ENCODE data around the gene PC. TPM values are rescaled to one million over a fixed set of nuclear protein-coding genes. Genes with fewer than 3 reads are reported as not detected.
"Not testable (repeated sequence)": the region's sequence is repeated elsewhere in the genome, so short reads cannot be mapped to it uniquely, and the experiment has no call there.

The PC gene
- total RNA-seq, 4 donors from 2014 or later = 4.7 to 7.0 (median 5.6) TPM

- Histone ChIP-seq H3K9me3 (no peaks in the 10 kb centered on the region), H3K27me3 (no peaks in the 10 kb centered on the region), H3K4me3 (no peak overlapping the region), H3K4me1 (peaks cover 0 to 11% (median 0%) of the 10 kb centered on the region in 3 donors), H3K27ac (no peak overlapping the region), H3K36me3 (peaks cover 0 to 18% of the 10 kb centered on the region in 2 donors)
- 69 to 73% methylated on average over 5 of the region's 5 CpGs for WGBS, 2 donors (ENCODE audit: low coverage in 1 of 2)
- TF ChIP-seq POLR2A (IDR thresholded peaks at IDR 0.05) = no peak
- TF ChIP-seq EP300 (IDR thresholded peaks at IDR 0.05) = no peak
- no peak for ATAC-seq
Observed at GRCh38 chr11:66834943-66835342, 123.2 kb downstream of the PC start.

- Histone ChIP-seq H3K27me3 (no peaks in the 10 kb centered on the region), H3K4me3 (no peak overlapping the region), H3K27ac (no peak overlapping the region), H3K4me1 (peaks cover 0 to 7% (median 0%) of the 10 kb centered on the region in 3 donors), H3K9me3 (no peaks in the 10 kb centered on the region), H3K36me3 (peaks cover 0 to 18% of the 10 kb centered on the region in 2 donors)
- 59 to 63% methylated on average over 3 to 4 of the region's 4 CpGs for WGBS, 2 donors (ENCODE audit: low coverage in 1 of 2)
- no peak for ATAC-seq
- no peak for TF ChIP-seq POLR2A (IDR thresholded peaks at IDR 0.05)
- no peak for TF ChIP-seq EP300 (IDR thresholded peaks at IDR 0.05)
- TF ChIP-seq POLR2AphosphoS5 (IDR thresholded peaks at IDR 0.05) = no peak
- TF ChIP-seq CTCF (IDR thresholded peaks at IDR 0.05) = no peak
Observed at GRCh38 chr11:66834539-66834845, 123.7 kb downstream of the PC start.

GRCh38 chr11:66824573-66824972 lies 133.6 kb downstream of the PC start:
- H3K27me3 ChIP-seq, H3K36me3 ChIP-seq, ATAC-seq, H3K9me3 ChIP-seq, H3K4me3 ChIP-seq, H3K4me1 ChIP-seq, H3K27ac ChIP-seq: not testable (repeated sequence)
- no CpG with 5 or more reads among the region's 4 CpGs for WGBS, 2 donors (ENCODE audit: low coverage in 1 of 2)

- Histone ChIP-seq H3K27me3 (no peaks in the 10 kb centered on the region), H3K9me3 (no peaks in the 10 kb centered on the region), H3K27ac (no peak overlapping the region), H3K4me3 (no peak overlapping the region), H3K36me3 (no peaks in the 10 kb centered on the region), H3K4me1 (no peaks in the 10 kb centered on the region)
- no peak for TF ChIP-seq CTCF (IDR thresholded peaks at IDR 0.05)
- TF ChIP-seq POLR2AphosphoS5 (IDR thresholded peaks at IDR 0.05) = no peak
- no peak for TF ChIP-seq EP300 (IDR thresholded peaks at IDR 0.05)
- no peak for TF ChIP-seq POLR2A (IDR thresholded peaks at IDR 0.05)
- ATAC-seq = no peak
- WGBS, 2 donors (ENCODE audit: low coverage in 1 of 2) = 90 to 100% methylated on average over 4 of the region's 4 CpGs
Observed at GRCh38 chr11:66823700-66824099, 134.5 kb downstream of the PC start.

- no peak overlapping the region for H3K4me3 ChIP-seq
Observed at GRCh38 chr11:66820901-66821300, 137.3 kb downstream of the PC start.

GRCh38 chr11:66820381-66820780 lies 137.8 kb downstream of the PC start:
- no peaks in the 10 kb centered on the region for H3K9me3 ChIP-seq
- ATAC-seq = no peak
- no peak for TF ChIP-seq POLR2AphosphoS5 (IDR thresholded peaks at IDR 0.05)
- no peak for TF ChIP-seq POLR2A (IDR thresholded peaks at IDR 0.05)
- peaks cover 0 to 26% of the 10 kb centered on the region in 2 donors for H3K36me3 ChIP-seq
- no peaks in the 10 kb centered on the region for H3K4me1 ChIP-seq
- no peak overlapping the region for H3K4me3 ChIP-seq
- H3K27me3 ChIP-seq = no peaks in the 10 kb centered on the region
- 67 to 74% methylated on average over 2 to 3 of the region's 3 CpGs for WGBS, 2 donors (ENCODE audit: low coverage in 1 of 2)
- H3K27ac ChIP-seq = no peak overlapping the region

More at GRCh38 chr11:66820901-66821300, 137.3 kb downstream of the PC start:
- H3K4me1 ChIP-seq = no peaks in the 10 kb centered on the region
- ATAC-seq = no peak
- H3K27ac ChIP-seq = no peak overlapping the region
- H3K9me3 ChIP-seq = no peaks in the 10 kb centered on the region
- TF ChIP-seq POLR2AphosphoS5 (IDR thresholded peaks at IDR 0.05) (no peak), EP300 (IDR thresholded peaks at IDR 0.05) (no peak), POLR2A (IDR thresholded peaks at IDR 0.05) (no peak), CTCF (IDR thresholded peaks at IDR 0.05) (no peak)
- 60 to 67% methylated on average over 3 of the region's 3 CpGs for WGBS, 2 donors (ENCODE audit: low coverage in 1 of 2)
- peaks cover 0 to 26% of the 10 kb centered on the region in 2 donors for H3K36me3 ChIP-seq
- no peaks in the 10 kb centered on the region for H3K27me3 ChIP-seq
